ENCODE data around the gene RAB14.

DNA sequence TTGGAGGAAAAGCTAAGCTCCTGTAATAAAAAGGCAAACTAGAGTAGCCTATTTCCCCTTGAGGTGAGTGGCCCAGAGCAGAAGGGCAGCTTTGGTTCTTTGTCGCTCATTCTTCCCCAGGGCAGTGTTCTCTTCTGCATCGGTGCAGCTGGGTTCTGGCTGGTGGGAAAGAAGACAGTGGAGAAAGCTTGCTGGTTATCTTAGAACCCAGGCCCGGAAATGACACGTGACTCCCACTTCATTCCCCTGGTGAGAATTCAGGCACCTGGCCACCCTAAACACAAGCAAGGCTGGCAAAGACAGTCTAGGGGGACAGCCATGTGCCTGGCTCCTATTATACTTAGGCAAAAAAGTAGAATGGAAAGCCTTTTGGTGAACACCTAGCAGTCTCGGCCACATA is 33.8 kb upstream of the RAB14 start:
- TF ChIP-seq, protein P1, sequence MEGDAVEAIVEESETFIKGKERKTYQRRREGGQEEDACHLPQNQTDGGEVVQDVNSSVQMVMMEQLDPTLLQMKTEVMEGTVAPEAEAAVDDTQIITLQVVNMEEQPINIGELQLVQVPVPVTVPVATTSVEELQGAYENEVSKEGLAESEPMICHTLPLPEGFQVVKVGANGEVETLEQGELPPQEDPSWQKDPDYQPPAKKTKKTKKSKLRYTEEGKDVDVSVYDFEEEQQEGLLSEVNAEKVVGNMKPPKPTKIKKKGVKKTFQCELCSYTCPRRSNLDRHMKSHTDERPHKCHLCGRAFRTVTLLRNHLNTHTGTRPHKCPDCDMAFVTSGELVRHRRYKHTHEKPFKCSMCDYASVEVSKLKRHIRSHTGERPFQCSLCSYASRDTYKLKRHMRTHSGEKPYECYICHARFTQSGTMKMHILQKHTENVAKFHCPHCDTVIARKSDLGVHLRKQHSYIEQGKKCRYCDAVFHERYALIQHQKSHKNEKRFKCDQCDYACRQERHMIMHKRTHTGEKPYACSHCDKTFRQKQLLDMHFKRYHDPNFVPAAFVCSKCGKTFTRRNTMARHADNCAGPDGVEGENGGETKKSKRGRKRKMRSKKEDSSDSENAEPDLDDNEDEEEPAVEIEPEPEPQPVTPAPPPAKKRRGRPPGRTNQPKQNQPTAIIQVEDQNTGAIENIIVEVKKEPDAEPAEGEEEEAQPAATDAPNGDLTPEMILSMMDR (IDR thresholded peaks at IDR 0.05; ENCODE audit: poor library complexity): no peak
- TF ChIP-seq EZH2 (IDR thresholded peaks at IDR 0.05; ENCODE audit: borderline replicate concordance): no peak
- TF ChIP-seq EZH2phosphoT487 (IDR thresholded peaks at IDR 0.05; ENCODE audit: low read depth, severe bottlenecking, unreplicated experiment): no peak

Measured in hepatocyte (in vitro differentiated cells).